Endothelial cell (in vitro differentiated cells): ENCODE results near the gene ANKMY1. TPM values are rescaled to one million over a fixed set of nuclear protein-coding genes. Genes with fewer than 3 reads are reported as not detected.

Experiments used
- DNase-seq: peaks from one replicate; pipeline ENCODE4 v3.0.0; 2021; ENCODE audit warnings: low spot score
- H3K27ac Mint-ChIP-seq: one replicate; pipeline ENCODE4 v1.8.0; 2021; ENCODE audit warnings: mixed read lengths, inconsistent platforms; ENCODE audit not compliant: unreplicated experiment
- H3K27me3 Mint-ChIP-seq: one replicate; pipeline ENCODE4 v1.8.0; 2021; ENCODE audit warnings: mild to moderate bottlenecking, moderate library complexity, mixed read lengths, inconsistent platforms; ENCODE audit not compliant: unreplicated experiment
- H3K36me3 Mint-ChIP-seq: one replicate; pipeline ENCODE4 v1.8.0; 2021; ENCODE audit warnings: mild to moderate bottlenecking, low read depth, mixed read lengths, inconsistent platforms; ENCODE audit not compliant: unreplicated experiment
- H3K4me1 Mint-ChIP-seq: one replicate; pipeline ENCODE4 v1.8.0; 2021; ENCODE audit warnings: mild to moderate bottlenecking, mixed read lengths, inconsistent platforms; ENCODE audit not compliant: unreplicated experiment
- H3K4me3 Mint-ChIP-seq: one replicate; pipeline ENCODE4 v1.8.0; 2021; ENCODE audit warnings: mild to moderate bottlenecking, mixed read lengths, inconsistent platforms; ENCODE audit not compliant: unreplicated experiment
- H3K9me3 Mint-ChIP-seq: one replicate; pipeline ENCODE4 v1.8.0; 2021; ENCODE audit warnings: mixed read lengths, inconsistent platforms; ENCODE audit not compliant: unreplicated experiment
- CTCF ChIP-seq: fragments of 200-600 bp; sonication (generic); IDR thresholded peaks from one replicate; pipeline ENCODE4 v1.5.0; 2021; ENCODE audit warnings: antibody characterized with exemption; ENCODE audit not compliant: unreplicated experiment
- total RNA-seq: library from RNA; stranded (reverse); fragmentation: NEBNext Ultra II Directional; extraction: Animal tissue kit (Norgen Biotek cat#: 25700); gene quantifications from one replicate; pipeline ENCODE4 v1.2.1, GENCODE V29; 2021; ENCODE audit not compliant: unreplicated experiment

The ANKMY1 gene
- total RNA-seq, 1 donor from 2014 or later, result 5.6 TPM

GRCh38 chr2:240558236-240558761, 511 bp upstream of the ANKMY1 start:
- no peak for TF ChIP-seq CTCF
- DNase-seq, result peak; percentile 6
- Mint-ChIP-seq H3K36me3 (peaks cover 9% of the 10 kb centered on the region), H3K4me1 (peaks cover 17% of the 10 kb centered on the region), H3K4me3 (peak overlapping the region; percentile 81), H3K27me3 (peaks cover 21% of the 10 kb centered on the region), H3K27ac (no peak overlapping the region), H3K9me3 (no peaks in the 10 kb centered on the region)

- peaks cover 21% of the 10 kb centered on the region for H3K27me3 Mint-ChIP-seq
- no peaks in the 10 kb centered on the region for H3K9me3 Mint-ChIP-seq
- H3K36me3 Mint-ChIP-seq, result peaks cover 9% of the 10 kb centered on the region
- H3K27ac Mint-ChIP-seq, result no peak overlapping the region
- peaks cover 17% of the 10 kb centered on the region for H3K4me1 Mint-ChIP-seq
- TF ChIP-seq CTCF, result no peak
- peak; percentile 16 for DNase-seq
- H3K4me3 Mint-ChIP-seq, result no peak overlapping the region
Measured at GRCh38 chr2:240557101-240557751, 562 bp downstream of the ANKMY1 start.

GRCh38 chr2:240556553-240557100, 1.2 kb downstream of the ANKMY1 start:
- Mint-ChIP-seq H3K27ac (no peak overlapping the region), H3K9me3 (peaks cover 3% of the 10 kb centered on the region), H3K4me1 (peaks cover 15% of the 10 kb centered on the region), H3K4me3 (no peak overlapping the region), H3K36me3 (peaks cover 10% of the 10 kb centered on the region), H3K27me3 (peaks cover 22% of the 10 kb centered on the region)
- TF ChIP-seq CTCF, result peak; percentile 62
- DNase-seq, result peak; percentile 73

- Mint-ChIP-seq H3K27me3 (peaks cover 22% of the 10 kb centered on the region), H3K9me3 (peaks cover 3% of the 10 kb centered on the region), H3K36me3 (peaks cover 10% of the 10 kb centered on the region), H3K4me3 (no peak overlapping the region), H3K27ac (no peak overlapping the region), H3K4me1 (peaks cover 12% of the 10 kb centered on the region)
- no peak for DNase-seq
- TF ChIP-seq CTCF, result no peak
Measured at GRCh38 chr2:240555541-240556250, 2.1 kb downstream of the ANKMY1 start.
